RWPE2 (cell line): ENCODE results near the gene TTC39C.

Source experiments
- ATAC-seq: fragments of 200-7000 bp; cut with Tn5 transposase; 3 replicates; pipeline ENCODE4 v1.9.1; 2021; ENCODE audit warnings: low read depth
- DNase-seq: peaks from one replicate; pipeline ENCODE4 v3.0.0-alpha.2; 2020; ENCODE audit warnings: low spot score
- H3K27ac ChIP-seq: fragments of 450-650 bp; 2 replicates; pipeline ENCODE4 v1.5.1; 2017; ENCODE audit warnings: mild to moderate bottlenecking; ENCODE audit not compliant: poor library complexity, severe bottlenecking
- H3K27me3 ChIP-seq: fragments of 250-450 bp; sonication (Bioruptor Pico); 2 replicates; pipeline ENCODE4 v1.5.1; 2021; ENCODE audit warnings: mild to moderate bottlenecking, moderate library complexity; ENCODE audit not compliant: insufficient read depth, poor library complexity, severe bottlenecking
- H3K36me3 ChIP-seq: fragments of 250-450 bp; sonication (Bioruptor Pico); 2 replicates; pipeline ENCODE4 v1.5.1; 2020; ENCODE audit warnings: low read depth, mild to moderate bottlenecking, moderate library complexity
- H3K4me1 ChIP-seq: fragments of 250-450 bp; sonication (Bioruptor Pico); 2 replicates; pipeline ENCODE4 v1.5.1; 2021; ENCODE audit warnings: mild to moderate bottlenecking, moderate library complexity; ENCODE audit not compliant: insufficient read depth, poor library complexity, severe bottlenecking
- H3K4me3 ChIP-seq: fragments of 250-450 bp; sonication (Bioruptor Pico); 2 replicates; pipeline ENCODE4 v1.5.1; 2021; ENCODE audit warnings: mild to moderate bottlenecking, moderate library complexity; ENCODE audit not compliant: severe bottlenecking
- H3K9me3 ChIP-seq: fragments of 250-450 bp; sonication (Bioruptor Pico); 2 replicates; pipeline ENCODE4 v1.5.1; 2021; ENCODE audit warnings: mild to moderate bottlenecking, moderate library complexity; ENCODE audit not compliant: severe bottlenecking
- CTCF ChIP-seq: fragments of 450-650 bp; IDR thresholded peaks from one replicate; pipeline ENCODE4 v1.5.1; 2017; ENCODE audit warnings: mild to moderate bottlenecking, moderate library complexity; ENCODE audit not compliant: poor library complexity, severe bottlenecking

Gene TTC39C

GRCh38 chr18:24157855-24158254 is 143.3 kb downstream of the TTC39C start:
- H3K27me3 ChIP-seq: no peaks in the 10 kb centered on the region
- no peak for ATAC-seq
- no peak for DNase-seq
- H3K4me1 ChIP-seq: no peaks in the 10 kb centered on the region
- H3K9me3 ChIP-seq: no peaks in the 10 kb centered on the region
- H3K4me3 ChIP-seq: no peak overlapping the region
- H3K27ac ChIP-seq: no peak overlapping the region
- H3K36me3 ChIP-seq: peaks cover 5% of the 10 kb centered on the region; the same call in 1 of the 2 replicates
- no peak for TF ChIP-seq CTCF

- no peaks in the 10 kb centered on the region for H3K4me1 ChIP-seq
- peaks cover 15% of the 10 kb centered on the region for H3K36me3 ChIP-seq
- H3K9me3 ChIP-seq: no peaks in the 10 kb centered on the region
- no peak for TF ChIP-seq CTCF
- no peaks in the 10 kb centered on the region for H3K27me3 ChIP-seq
- DNase-seq (no peak), ATAC-seq (no peak)
- H3K27ac ChIP-seq: no peak overlapping the region
- H3K4me3 ChIP-seq: no peak overlapping the region
Observed at GRCh38 chr18:24160086-24160485, 145.5 kb downstream of the TTC39C start.

GRCh38 chr18:24161304-24161703 is 146.8 kb downstream of the TTC39C start:
- TF ChIP-seq CTCF: no peak
- H3K4me1 ChIP-seq: no peaks in the 10 kb centered on the region
- no peak for DNase-seq
- no peak overlapping the region for H3K27ac ChIP-seq
- peaks cover 22% of the 10 kb centered on the region for H3K36me3 ChIP-seq
- H3K4me3 ChIP-seq: no peak overlapping the region
- H3K27me3 ChIP-seq: no peaks in the 10 kb centered on the region
- no peaks in the 10 kb centered on the region for H3K9me3 ChIP-seq
- ATAC-seq: no peak

- no peaks in the 10 kb centered on the region for H3K27me3 ChIP-seq
- no peaks in the 10 kb centered on the region for H3K9me3 ChIP-seq
- TF ChIP-seq CTCF: no peak
- no peak overlapping the region for H3K4me3 ChIP-seq
- H3K4me1 ChIP-seq: no peaks in the 10 kb centered on the region
- no peak overlapping the region for H3K27ac ChIP-seq
- DNase-seq (no peak), ATAC-seq (no peak)
- H3K36me3 ChIP-seq: peaks cover 15% of the 10 kb centered on the region
Observed at GRCh38 chr18:24168496-24168895, 153.9 kb downstream of the TTC39C start.

- no peaks in the 10 kb centered on the region for H3K9me3 ChIP-seq
- TF ChIP-seq CTCF: no peak
- H3K27me3 ChIP-seq: no peaks in the 10 kb centered on the region
- no peak overlapping the region for H3K4me3 ChIP-seq
- H3K36me3 ChIP-seq: peaks cover 6% of the 10 kb centered on the region; the same call in 1 of the 2 replicates
- DNase-seq: no peak
- H3K4me1 ChIP-seq: no peaks in the 10 kb centered on the region
- H3K27ac ChIP-seq: no peak overlapping the region
- no peak for ATAC-seq
Observed at GRCh38 chr18:24170360-24170759, 155.8 kb downstream of the TTC39C start.
